Ascending aorta (tissue), 2 donors: Measurements from ENCODE around the gene S100A16. TPM values are rescaled to one million over a fixed set of nuclear protein-coding genes. Genes with fewer than 3 reads are reported as not detected.

ENCODE experiments used
- DNase-seq, 2 donors: peaks; one replicate each; pipeline ENCODE4 v3.0.0-alpha.2; 2019; ENCODE audit warnings: low spot score in 2 of 2
- H3K27ac ChIP-seq, 2 donors: fragments of 200-600 bp; sonication (generic); one replicate each; pipeline ENCODE4 v1.5.1; 2016 to 2017; ENCODE audit warnings: mild to moderate bottlenecking in 1 of 2
- H3K27me3 ChIP-seq: fragments of 200-600 bp; sonication (generic); one replicate; pipeline ENCODE4 v1.5.1; 2017
- H3K36me3 ChIP-seq, 2 donors: fragments of 200-600 bp; sonication (generic); one replicate each; pipeline ENCODE4 v1.5.1; 2016
- H3K4me1 ChIP-seq, 2 donors: fragments of 200-600 bp; sonication (generic); one replicate each; pipeline ENCODE4 v1.5.1; 2016 to 2017; ENCODE audit warnings: mild to moderate bottlenecking in 1 of 2
- H3K4me3 ChIP-seq, 2 donors: fragments of 200-600 bp; sonication (generic); one replicate each; pipeline ENCODE4 v1.5.1; 2016 to 2017; ENCODE audit warnings: mild to moderate bottlenecking in 1 of 2
- H3K9me3 ChIP-seq, 2 donors: fragments of 200-600 bp; sonication (generic); one replicate each; pipeline ENCODE4 v1.5.1; 2016
- CTCF ChIP-seq, 3 experiments: fragments of 200-600 bp in 2 of 3; fragments of 450-650 bp in 1 of 3; sonication (generic) in 2 of 3; IDR thresholded peaks; one replicate each; pipeline ENCODE4 v1.5.1; 2016 to 2019; ENCODE audit warnings: antibody characterized with exemption in 3 of 3, mild to moderate bottlenecking in 1 of 3, moderate library complexity in 1 of 3
- intact Hi-C: fragments of 100-400 bp; cut with DNase I; formaldehyde crosslinking; loops from one replicate; pipeline ENCODE4 v1.15.1; 2023
- total RNA-seq: library from RNA; depleted of rRNA; stranded (reverse); fragments of >200 nt; gene quantifications from one replicate; pipeline ENCODE4 v1.1.0, GENCODE V29; 2016

Gene S100A16
- total RNA-seq, 1 donor from 2014 or later = 364 TPM

- H3K36me3 ChIP-seq = peaks cover 14 to 26% of the 10 kb centered on the region in 2 donors
- H3K27me3 ChIP-seq = no peaks in the 10 kb centered on the region
- TF ChIP-seq CTCF (IDR thresholded peaks at IDR 0.05) = no peak
- intact Hi-C loops = no loop called here
- H3K4me1 ChIP-seq = peaks cover 7 to 33% of the 10 kb centered on the region in 2 donors
- no peaks in the 10 kb centered on the region for H3K9me3 ChIP-seq
- DNase-seq = peak in 1 of 2 donors; percentile 19
- H3K27ac ChIP-seq = no peak overlapping the region
- no peak overlapping the region for H3K4me3 ChIP-seq
Observed at GRCh38 chr1:153606194-153606593, 6.7 kb downstream of the S100A16 start.

- H3K36me3 ChIP-seq = peaks cover 13 to 25% of the 10 kb centered on the region in 2 donors
- no peaks in the 10 kb centered on the region for H3K27me3 ChIP-seq
- peaks cover 0 to 4% of the 10 kb centered on the region in 2 donors for H3K4me1 ChIP-seq
- H3K4me3 ChIP-seq = no peak overlapping the region
- DNase-seq = no peak
- no peaks in the 10 kb centered on the region for H3K9me3 ChIP-seq
- TF ChIP-seq CTCF (IDR thresholded peaks at IDR 0.05) = no peak
- H3K27ac ChIP-seq = no peak overlapping the region
- intact Hi-C loops = no loop called here
Observed at GRCh38 chr1:153602749-153603148, 10.2 kb downstream of the S100A16 start.

GRCh38 chr1:153599847-153600246, 13.1 kb downstream of the S100A16 start:
- Histone ChIP-seq H3K27me3 (no peaks in the 10 kb centered on the region), H3K9me3 (no peaks in the 10 kb centered on the region), H3K4me1 (no peaks in the 10 kb centered on the region), H3K27ac (no peak overlapping the region), H3K4me3 (no peak overlapping the region), H3K36me3 (no peaks in the 10 kb centered on the region)
- TF ChIP-seq CTCF (IDR thresholded peaks at IDR 0.05) = no peak
- intact Hi-C loops = no loop called here
- no peak for DNase-seq

GRCh38 chr1:153598309-153599172, 14.4 kb downstream of the S100A16 start:
- Histone ChIP-seq H3K4me1 (no peaks in the 10 kb centered on the region), H3K27ac (no peak overlapping the region), H3K9me3 (no peaks in the 10 kb centered on the region), H3K36me3 (no peaks in the 10 kb centered on the region), H3K27me3 (no peaks in the 10 kb centered on the region), H3K4me3 (no peak overlapping the region)
- TF ChIP-seq CTCF (IDR thresholded peaks at IDR 0.05) = no peak
- no peak for DNase-seq
- intact Hi-C loops = no loop called here

- Histone ChIP-seq H3K9me3 (no peaks in the 10 kb centered on the region), H3K4me1 (no peaks in the 10 kb centered on the region), H3K27ac (no peak overlapping the region), H3K36me3 (no peaks in the 10 kb centered on the region), H3K27me3 (no peaks in the 10 kb centered on the region), H3K4me3 (no peak overlapping the region)
- TF ChIP-seq CTCF (IDR thresholded peaks at IDR 0.05) = no peak
- intact Hi-C loops = no loop called here
- DNase-seq = no peak
Observed at GRCh38 chr1:153597206-153597605, 15.7 kb downstream of the S100A16 start.
